HUES6 (cell line): ENCODE data around the gene FARP1.

ENCODE experiments used
- H3K27ac ChIP-seq: 2 replicates; pipeline ENCODE4 v1.7.0; 2013; ENCODE audit warnings: low read depth, mild to moderate bottlenecking, low read length, inconsistent platforms
- H3K27me3 ChIP-seq: 2 replicates; pipeline ENCODE4 v1.6.1; 2013; ENCODE audit warnings: low read length; ENCODE audit not compliant: control insufficient read depth, insufficient read depth
- H3K36me3 ChIP-seq: 2 replicates; pipeline ENCODE4 v1.6.1; 2013; ENCODE audit warnings: low read length; ENCODE audit not compliant: control insufficient read depth, insufficient read depth
- H3K4me1 ChIP-seq: 2 replicates; pipeline ENCODE4 v1.6.1; 2013; ENCODE audit warnings: low read length; ENCODE audit not compliant: control insufficient read depth, insufficient read depth
- H3K4me3 ChIP-seq: 2 replicates; pipeline ENCODE4 v1.5.1; 2013; ENCODE audit warnings: low read depth, low read length
- H3K9ac ChIP-seq: one replicate; pipeline ENCODE4 v1.6.1; 2013; ENCODE audit warnings: mild to moderate bottlenecking, low read length
- H3K9me3 ChIP-seq: 2 replicates; pipeline ENCODE4 v1.6.1; 2013; ENCODE audit warnings: low read depth, low read length; ENCODE audit not compliant: control insufficient read depth, insufficient read depth

The FARP1 gene

GRCh38 chr13:98480915-98481877 lies 338.3 kb downstream of the FARP1 start:
- Histone ChIP-seq H3K9me3 (no peaks in the 10 kb centered on the region), H3K27ac (no peak overlapping the region), H3K36me3 (peaks cover 3% of the 10 kb centered on the region; the same call in 1 of the 2 replicates), H3K4me3 (no peak overlapping the region), H3K9ac (no peak overlapping the region), H3K4me1 (peaks cover 84% of the 10 kb centered on the region), H3K27me3 (no peaks in the 10 kb centered on the region)

GRCh38 chr13:98482476-98483444 lies 339.9 kb downstream of the FARP1 start:
- Histone ChIP-seq H3K9me3 (no peaks in the 10 kb centered on the region), H3K27ac (peak overlapping the region; percentile 37; the same call in 1 of the 2 replicates), H3K9ac (peak overlapping the region; percentile 4), H3K36me3 (peaks cover 3% of the 10 kb centered on the region; the same call in 1 of the 2 replicates), H3K4me3 (no peak overlapping the region), H3K27me3 (no peaks in the 10 kb centered on the region), H3K4me1 (peaks cover 78% of the 10 kb centered on the region)

GRCh38 chr13:98483601-98484288 lies 340.9 kb downstream of the FARP1 start:
- peak overlapping the region; percentile 68; the same call in 1 of the 2 replicates for H3K27ac ChIP-seq
- H3K36me3 ChIP-seq, result peaks cover 3% of the 10 kb centered on the region; the same call in 1 of the 2 replicates
- H3K27me3 ChIP-seq, result no peaks in the 10 kb centered on the region
- peak overlapping the region; percentile 35 for H3K4me3 ChIP-seq
- H3K9ac ChIP-seq, result peak overlapping the region; percentile 77
- peaks cover 68% of the 10 kb centered on the region for H3K4me1 ChIP-seq
- no peaks in the 10 kb centered on the region for H3K9me3 ChIP-seq

GRCh38 chr13:98484289-98485219 lies 341.7 kb downstream of the FARP1 start:
- H3K4me3 ChIP-seq, result peak overlapping the region; percentile 35
- H3K27me3 ChIP-seq, result no peaks in the 10 kb centered on the region
- peaks cover 3% of the 10 kb centered on the region; the same call in 1 of the 2 replicates for H3K36me3 ChIP-seq
- H3K27ac ChIP-seq, result peak overlapping the region; percentile 68; the same call in 1 of the 2 replicates
- H3K9ac ChIP-seq, result peak overlapping the region; percentile 77
- peaks cover 64% of the 10 kb centered on the region for H3K4me1 ChIP-seq
- no peaks in the 10 kb centered on the region for H3K9me3 ChIP-seq

GRCh38 chr13:98485561-98485960 lies 342.7 kb downstream of the FARP1 start:
- Histone ChIP-seq H3K4me3 (no peak overlapping the region), H3K36me3 (peaks cover 3% of the 10 kb centered on the region; the same call in 1 of the 2 replicates), H3K27me3 (no peaks in the 10 kb centered on the region), H3K9me3 (no peaks in the 10 kb centered on the region), H3K4me1 (peaks cover 68% of the 10 kb centered on the region), H3K27ac (peak overlapping the region; percentile 68; the same call in 1 of the 2 replicates), H3K9ac (peak overlapping the region; percentile 77)

GRCh38 chr13:98486412-98486811 lies 343.5 kb downstream of the FARP1 start:
- no peaks in the 10 kb centered on the region for H3K9me3 ChIP-seq
- no peak overlapping the region for H3K4me3 ChIP-seq
- peaks cover 69% of the 10 kb centered on the region for H3K4me1 ChIP-seq
- H3K27ac ChIP-seq, result no peak overlapping the region
- no peaks in the 10 kb centered on the region for H3K36me3 ChIP-seq
- H3K27me3 ChIP-seq, result no peaks in the 10 kb centered on the region
- H3K9ac ChIP-seq, result no peak overlapping the region

GRCh38 chr13:98487016-98487415 lies 344.1 kb downstream of the FARP1 start:
- H3K27ac ChIP-seq, result no peak overlapping the region

GRCh38 chr13:98487522-98487921 lies 344.6 kb downstream of the FARP1 start:
- H3K4me1 ChIP-seq, result peaks cover 73% of the 10 kb centered on the region
- H3K36me3 ChIP-seq, result no peaks in the 10 kb centered on the region

More at GRCh38 chr13:98487016-98487415, 344.1 kb downstream of the FARP1 start:
- H3K4me3 ChIP-seq, result no peak overlapping the region
- H3K9ac ChIP-seq, result no peak overlapping the region
- no peaks in the 10 kb centered on the region for H3K27me3 ChIP-seq
- H3K4me1 ChIP-seq, result peaks cover 70% of the 10 kb centered on the region
- H3K9me3 ChIP-seq, result no peaks in the 10 kb centered on the region
- H3K36me3 ChIP-seq, result no peaks in the 10 kb centered on the region

GRCh38 chr13:98488736-98489135 lies 345.8 kb downstream of the FARP1 start:
- Histone ChIP-seq H3K4me1 (peaks cover 69% of the 10 kb centered on the region), H3K9me3 (no peaks in the 10 kb centered on the region), H3K27ac (no peak overlapping the region), H3K9ac (no peak overlapping the region), H3K4me3 (no peak overlapping the region), H3K36me3 (no peaks in the 10 kb centered on the region), H3K27me3 (no peaks in the 10 kb centered on the region)

More at GRCh38 chr13:98487522-98487921, 344.6 kb downstream of the FARP1 start:
- Histone ChIP-seq H3K27me3 (no peaks in the 10 kb centered on the region), H3K9me3 (no peaks in the 10 kb centered on the region), H3K4me3 (no peak overlapping the region), H3K27ac (no peak overlapping the region), H3K9ac (no peak overlapping the region)
